A673 (cell line): Measurements from ENCODE around the gene ADORA2A.

ENCODE experiments used
- CTCF ChIP-seq: fragments of 300-800, 200-600 bp; sonication (generic); conservative IDR thresholded peaks from 2 replicates; pipeline ENCODE4 v1.5.1; 2017; ENCODE audit warnings: low read depth, mild to moderate bottlenecking, antibody characterized with exemption, low read length, moderate library complexity, mixed read lengths
- EZH2 ChIP-seq: fragments of 200-600 bp; sonication (generic); IDR thresholded peaks from 2 replicates; pipeline ENCODE4 v1.6.1; 2017; ENCODE audit warnings: borderline replicate concordance, low read depth, mild to moderate bottlenecking, mixed read lengths, antibody characterized with exemption, low read length; ENCODE audit not compliant: poor library complexity, severe bottlenecking

- TF ChIP-seq CTCF (no peak), EZH2 (no peak)
These were observed 5.2 kb upstream of the ADORA2A start for GRCh38 chr22:24422102-24422665.
